Measurements from ENCODE around the gene SRPK3.

- TF ChIP-seq, protein P1, sequence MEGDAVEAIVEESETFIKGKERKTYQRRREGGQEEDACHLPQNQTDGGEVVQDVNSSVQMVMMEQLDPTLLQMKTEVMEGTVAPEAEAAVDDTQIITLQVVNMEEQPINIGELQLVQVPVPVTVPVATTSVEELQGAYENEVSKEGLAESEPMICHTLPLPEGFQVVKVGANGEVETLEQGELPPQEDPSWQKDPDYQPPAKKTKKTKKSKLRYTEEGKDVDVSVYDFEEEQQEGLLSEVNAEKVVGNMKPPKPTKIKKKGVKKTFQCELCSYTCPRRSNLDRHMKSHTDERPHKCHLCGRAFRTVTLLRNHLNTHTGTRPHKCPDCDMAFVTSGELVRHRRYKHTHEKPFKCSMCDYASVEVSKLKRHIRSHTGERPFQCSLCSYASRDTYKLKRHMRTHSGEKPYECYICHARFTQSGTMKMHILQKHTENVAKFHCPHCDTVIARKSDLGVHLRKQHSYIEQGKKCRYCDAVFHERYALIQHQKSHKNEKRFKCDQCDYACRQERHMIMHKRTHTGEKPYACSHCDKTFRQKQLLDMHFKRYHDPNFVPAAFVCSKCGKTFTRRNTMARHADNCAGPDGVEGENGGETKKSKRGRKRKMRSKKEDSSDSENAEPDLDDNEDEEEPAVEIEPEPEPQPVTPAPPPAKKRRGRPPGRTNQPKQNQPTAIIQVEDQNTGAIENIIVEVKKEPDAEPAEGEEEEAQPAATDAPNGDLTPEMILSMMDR (IDR thresholded peaks at IDR 0.05) = no peak
- TF ChIP-seq REST (IDR thresholded peaks at IDR 0.05; ENCODE audit: insufficient read depth in 1 of 2, low read depth in 2 of 2, low read length in 1 of 2) = no peak
- no peak for TF ChIP-seq SIN3A (IDR thresholded peaks at IDR 0.05; ENCODE audit: borderline replicate concordance, insufficient read depth, low read depth, low read length)
- no peak for TF ChIP-seq POLR2AphosphoS5 (IDR thresholded peaks at IDR 0.05; ENCODE audit: low read depth, low read length)
- TF ChIP-seq TCF7L2 (IDR thresholded peaks at IDR 0.05; ENCODE audit: low read depth, low read length) = 0 out of 2 replicates have a peak, but pooled peaks have one; percentile 9
Measured at GRCh38 chrX:153819384-153820040, 38.7 kb downstream of the SRPK3 start.

All from Panc1 (cell line).